HepG2 (cell line): ENCODE data around the gene NOP14. TPM values are rescaled to one million over a fixed set of nuclear protein-coding genes. Genes with fewer than 3 reads are reported as not detected.

Experiments
- BORCS8-MEF2B ChIP-seq: sonication (generic); formaldehyde crosslinking; IDR thresholded peaks from 2 replicates; pipeline ENCODE4 v1.8.0; 2022; ENCODE audit warnings: mild to moderate bottlenecking, missing genetic modification reagents
- CAMTA2 ChIP-seq: sonication (generic); formaldehyde crosslinking; IDR thresholded peaks from 2 replicates; pipeline ENCODE4 v1.4.0; 2020; ENCODE audit warnings: mild to moderate bottlenecking, missing genetic modification reagents, borderline replicate concordance
- DMAP1 ChIP-seq: IDR thresholded peaks from 2 replicates; pipeline ENCODE4 v1.6.1; 2016
- HMGA1 ChIP-seq: sonication (generic); formaldehyde crosslinking; conservative IDR thresholded peaks from 2 replicates; pipeline ENCODE4 v1.4.0; 2020; ENCODE audit warnings: missing genetic modification reagents
- HOXA7 ChIP-seq: sonication (generic); formaldehyde crosslinking; IDR thresholded peaks from 2 replicates; pipeline ENCODE4 v1.8.1; 2022; ENCODE audit warnings: mild to moderate bottlenecking, missing genetic modification reagents, moderate library complexity
- HOXD1 ChIP-seq: sonication (generic); formaldehyde crosslinking; IDR thresholded peaks from 2 replicates; pipeline ENCODE4 v1.5.0; 2020; ENCODE audit warnings: missing genetic modification reagents
- KDM5A ChIP-seq: fragments of 200-600 bp; sonication (generic); IDR thresholded peaks from 2 replicates; pipeline ENCODE4 v1.7.0; 2018; ENCODE audit warnings: antibody characterized with exemption, mild to moderate bottlenecking, low read length, borderline replicate concordance
- MBNL3 ChIP-seq: fragments of 250-450 bp; sonication (Bioruptor Pico); conservative IDR thresholded peaks from 2 replicates; pipeline ENCODE4 v1.8.0; 2022; ENCODE audit warnings: mild to moderate bottlenecking, inconsistent platforms
- MTF1 ChIP-seq: sonication (generic); formaldehyde crosslinking; IDR thresholded peaks from 2 replicates; pipeline ENCODE4 v1.5.0; 2020; ENCODE audit warnings: missing genetic modification reagents
- MYNN ChIP-seq: sonication (generic); formaldehyde crosslinking; IDR thresholded peaks from 2 replicates; pipeline ENCODE4 v1.4.0; 2020; ENCODE audit warnings: mild to moderate bottlenecking, low read depth, missing genetic modification reagents
- RFXAP ChIP-seq: sonication (generic); formaldehyde crosslinking; IDR thresholded peaks from 2 replicates; pipeline ENCODE4 v1.4.0; 2020; ENCODE audit warnings: missing genetic modification reagents, borderline replicate concordance
- SALL2 ChIP-seq: sonication (generic); formaldehyde crosslinking; IDR thresholded peaks from 2 replicates; pipeline ENCODE4 v1.8.1; 2023; ENCODE audit warnings: mild to moderate bottlenecking, missing genetic modification reagents, inconsistent platforms
- TRIM24 ChIP-seq: sonication (generic); formaldehyde crosslinking; IDR thresholded peaks from 2 replicates; pipeline ENCODE4 v1.8.0; 2022; ENCODE audit warnings: mild to moderate bottlenecking, missing genetic modification reagents
- XRCC5 ChIP-seq: fragments of 200-400 bp; formaldehyde crosslinking; optimal IDR thresholded peaks from 2 replicates; pipeline ENCODE3; 2017; ENCODE audit warnings: mild to moderate bottlenecking, low read length
- YEATS4 ChIP-seq: sonication (generic); formaldehyde crosslinking; IDR thresholded peaks from 2 replicates; pipeline ENCODE4 v1.4.0; 2020; ENCODE audit warnings: missing genetic modification reagents, borderline replicate concordance
- ZFP36L2 ChIP-seq: sonication (generic); formaldehyde crosslinking; IDR thresholded peaks from 2 replicates; pipeline ENCODE4 v1.4.0; 2020; ENCODE audit warnings: missing genetic modification reagents
- ZNF282 ChIP-seq: fragments of 450-650 bp; IDR thresholded peaks from 2 replicates; pipeline ENCODE4 v1.6.1; 2018; ENCODE audit not compliant: partially characterized antibody
- ZNF367 ChIP-seq: sonication (generic); formaldehyde crosslinking; IDR thresholded peaks from 2 replicates; pipeline ENCODE4 v1.4.0; 2020; ENCODE audit warnings: missing genetic modification reagents, borderline replicate concordance
- ZNF572 ChIP-seq: sonication (generic); formaldehyde crosslinking; IDR thresholded peaks from 2 replicates; pipeline ENCODE4 v1.5.1; 2020; ENCODE audit warnings: mild to moderate bottlenecking, missing genetic modification reagents
- ZNF879 ChIP-seq: sonication (generic); formaldehyde crosslinking; IDR thresholded peaks from 2 replicates; pipeline ENCODE4 v1.8.1; 2023; ENCODE audit warnings: missing genetic modification reagents
- polyA plus RNA-seq, 8 experiments: library from polyadenylated mRNA; depleted of rRNA in 3 of 8; stranded (reverse) in 7 of 8; unstranded in 1 of 8; fragments of >200 nt; fragmentation: Illumina TruSeq in 4 of 8; extraction: Trizol in 4 of 8; gene quantifications; 2 replicates each; pipeline versions ENCODE4 v1.2.1 to v1.2.3, GENCODE V29; 2011 to 2016; ENCODE audit warnings: low read depth in 4 of 8, missing spikeins in 1 of 8, mixed read lengths in 1 of 8; ENCODE audit not compliant: insufficient read depth in 1 of 8
- total RNA-seq, 5 experiments: library from RNA; depleted of rRNA; stranded (reverse); fragments of >200 nt; fragmentation: Illumina TruSeq; extraction: Trizol; gene quantifications; 2 replicates each; pipeline ENCODE4 v1.2.3, GENCODE V29; 2016; ENCODE audit warnings: low read depth in 1 of 5
- TF ChIP-seq, protein P1 (sequence below): sonication (generic); formaldehyde crosslinking; IDR thresholded peaks from 2 replicates; pipeline ENCODE4 v1.5.1; 2020; ENCODE audit warnings: missing genetic modification reagents, mild to moderate bottlenecking, borderline replicate concordance
- TF ChIP-seq, protein P2 (sequence below): sonication (generic); formaldehyde crosslinking; IDR thresholded peaks from 2 replicates; pipeline ENCODE4 v1.8.0; 2022; ENCODE audit warnings: mild to moderate bottlenecking, missing genetic modification reagents, borderline replicate concordance
- TF ChIP-seq, protein P3 (sequence below), 2 experiments: sonication (generic) in 1 of 2; formaldehyde crosslinking in 1 of 2; IDR thresholded peaks; 2 replicates each; pipeline versions ENCODE4 v1.4.0 to v1.6.1; 2018 to 2020; ENCODE audit warnings: missing genetic modification reagents in 2 of 2, borderline replicate concordance in 1 of 2, low read depth in 1 of 2, mild to moderate bottlenecking in 1 of 2, missing biosample characterization in 1 of 2

Gene NOP14
- total and polyA plus RNA-seq, 2 of the 13 experiments (the other 11 are each of a cell fraction or from before 2014, with no cell fraction given), result 6.9 to 47.9 TPM

DNA sequence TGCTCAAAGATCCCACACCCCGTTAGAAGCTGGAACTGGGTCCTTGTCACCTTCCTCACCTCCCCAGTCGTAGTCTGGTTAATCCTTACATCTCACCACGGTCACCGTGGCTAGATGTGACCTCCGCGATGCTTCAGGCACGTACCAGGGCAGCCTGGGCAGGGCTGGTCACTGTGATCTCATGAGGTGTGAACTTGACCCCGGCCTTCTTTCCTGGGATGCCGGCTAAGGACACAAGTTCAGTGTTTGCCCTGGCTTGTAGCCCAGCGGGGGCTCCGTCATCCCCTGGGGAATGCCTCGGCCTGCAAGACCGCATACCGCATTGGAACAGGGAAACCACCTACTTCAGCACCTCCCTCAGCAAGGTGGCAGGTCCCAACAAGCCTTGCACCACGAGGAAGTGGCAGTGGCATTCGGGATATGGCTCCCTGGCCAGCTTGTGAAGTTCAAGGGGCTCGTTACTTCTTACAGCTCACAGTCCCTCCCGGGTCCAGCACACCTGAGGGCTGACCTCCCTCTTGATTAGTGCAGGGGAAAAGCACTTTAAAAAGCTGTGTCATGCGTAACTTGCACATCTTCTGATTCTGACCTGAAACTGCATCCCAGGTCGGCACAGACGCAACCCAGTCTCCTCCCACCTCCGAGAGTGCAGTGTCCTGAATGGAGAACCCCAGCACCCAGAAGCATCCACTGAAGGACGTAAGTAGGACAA is 25.9 kb downstream of the NOP14 start (continued):
- TF ChIP-seq, protein P1, sequence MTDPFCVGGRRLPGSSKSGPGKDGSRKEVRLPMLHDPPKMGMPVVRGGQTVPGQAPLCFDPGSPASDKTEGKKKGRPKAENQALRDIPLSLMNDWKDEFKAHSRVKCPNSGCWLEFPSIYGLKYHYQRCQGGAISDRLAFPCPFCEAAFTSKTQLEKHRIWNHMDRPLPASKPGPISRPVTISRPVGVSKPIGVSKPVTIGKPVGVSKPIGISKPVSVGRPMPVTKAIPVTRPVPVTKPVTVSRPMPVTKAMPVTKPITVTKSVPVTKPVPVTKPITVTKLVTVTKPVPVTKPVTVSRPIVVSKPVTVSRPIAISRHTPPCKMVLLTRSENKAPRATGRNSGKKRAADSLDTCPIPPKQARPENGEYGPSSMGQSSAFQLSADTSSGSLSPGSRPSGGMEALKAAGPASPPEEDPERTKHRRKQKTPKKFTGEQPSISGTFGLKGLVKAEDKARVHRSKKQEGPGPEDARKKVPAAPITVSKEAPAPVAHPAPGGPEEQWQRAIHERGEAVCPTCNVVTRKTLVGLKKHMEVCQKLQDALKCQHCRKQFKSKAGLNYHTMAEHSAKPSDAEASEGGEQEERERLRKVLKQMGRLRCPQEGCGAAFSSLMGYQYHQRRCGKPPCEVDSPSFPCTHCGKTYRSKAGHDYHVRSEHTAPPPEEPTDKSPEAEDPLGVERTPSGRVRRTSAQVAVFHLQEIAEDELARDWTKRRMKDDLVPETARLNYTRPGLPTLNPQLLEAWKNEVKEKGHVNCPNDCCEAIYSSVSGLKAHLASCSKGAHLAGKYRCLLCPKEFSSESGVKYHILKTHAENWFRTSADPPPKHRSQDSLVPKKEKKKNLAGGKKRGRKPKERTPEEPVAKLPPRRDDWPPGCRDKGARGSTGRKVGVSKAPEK (CRISPR knock-in tag), result no peak
- TF ChIP-seq, protein P2, sequence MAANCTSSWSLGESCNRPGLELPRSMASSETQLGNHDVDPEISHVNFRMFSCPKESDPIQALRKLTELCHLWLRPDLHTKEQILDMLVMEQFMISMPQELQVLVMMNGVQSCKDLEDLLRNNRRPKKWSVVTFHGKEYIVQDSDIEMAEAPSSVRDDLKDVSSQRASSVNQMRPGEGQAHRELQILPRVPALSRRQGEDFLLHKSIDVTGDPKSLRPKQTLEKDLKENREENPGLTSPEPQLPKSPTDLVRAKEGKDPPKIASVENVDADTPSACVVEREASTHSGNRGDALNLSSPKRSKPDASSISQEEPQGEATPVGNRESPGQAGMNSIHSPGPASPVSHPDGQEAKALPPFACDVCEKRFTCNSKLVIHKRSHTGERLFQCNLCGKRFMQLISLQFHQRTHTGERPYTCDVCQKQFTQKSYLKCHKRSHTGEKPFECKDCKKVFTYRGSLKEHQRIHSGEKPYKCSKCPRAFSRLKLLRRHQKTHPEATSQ (CRISPR knock-in tag), result peak; percentile 79; the same call in 1 of the 2 replicates
- TF ChIP-seq ZNF282, result no peak
- peak; percentile 39; the same call in 1 of the 2 replicates for TF ChIP-seq YEATS4 (CRISPR knock-in tag)
- no peak for TF ChIP-seq DMAP1 (CRISPR knock-in tag)
- TF ChIP-seq ZNF879, result no peak
- no peak for TF ChIP-seq KDM5A
- TF ChIP-seq XRCC5, result peak; percentile 69
- 0 out of 2 replicates have a peak, but pooled peaks have one; percentile 71 for TF ChIP-seq SALL2 (CRISPR knock-in tag)
- TF ChIP-seq ZNF572 (CRISPR knock-in tag), result 0 out of 2 replicates have a peak, but pooled peaks have one; percentile 18
- no peak for TF ChIP-seq HMGA1 (CRISPR knock-in tag)
- peak; percentile 83 for TF ChIP-seq BORCS8-MEF2B
- TF ChIP-seq RFXAP (CRISPR knock-in tag), result 0 out of 2 replicates have a peak, but pooled peaks have one; percentile 50
- no peak for TF ChIP-seq ZNF367 (CRISPR knock-in tag)
- TF ChIP-seq ZFP36L2 (CRISPR knock-in tag), result no peak
- TF ChIP-seq MYNN, result no peak
- no peak for TF ChIP-seq MTF1 (CRISPR knock-in tag)
- TF ChIP-seq CAMTA2 (CRISPR knock-in tag), result no peak
- no peak for TF ChIP-seq MBNL3 (CRISPR knock-in tag)
- TF ChIP-seq, protein P3, sequence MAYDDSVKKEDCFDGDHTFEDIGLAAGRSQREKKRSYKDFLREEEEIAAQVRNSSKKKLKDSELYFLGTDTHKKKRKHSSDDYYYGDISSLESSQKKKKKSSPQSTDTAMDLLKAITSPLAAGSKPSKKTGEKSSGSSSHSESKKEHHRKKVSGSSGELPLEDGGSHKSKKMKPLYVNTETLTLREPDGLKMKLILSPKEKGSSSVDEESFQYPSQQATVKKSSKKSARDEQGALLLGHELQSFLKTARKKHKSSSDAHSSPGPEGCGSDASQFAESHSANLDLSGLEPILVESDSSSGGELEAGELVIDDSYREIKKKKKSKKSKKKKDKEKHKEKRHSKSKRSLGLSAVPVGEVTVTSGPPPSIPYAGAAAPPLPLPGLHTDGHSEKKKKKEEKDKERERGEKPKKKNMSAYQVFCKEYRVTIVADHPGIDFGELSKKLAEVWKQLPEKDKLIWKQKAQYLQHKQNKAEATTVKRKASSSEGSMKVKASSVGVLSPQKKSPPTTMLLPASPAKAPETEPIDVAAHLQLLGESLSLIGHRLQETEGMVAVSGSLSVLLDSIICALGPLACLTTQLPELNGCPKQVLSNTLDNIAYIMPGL (CRISPR knock-in tag; IDR thresholded peaks at IDR 0.05; ENCODE audit: borderline replicate concordance in 1 of 2, low read depth in 1 of 2), result peak; percentile 50 to 67; a peak in 2 of 4 replicates
- no peak for TF ChIP-seq HOXA7
- TF ChIP-seq TRIM24, result 0 out of 2 replicates have a peak, but pooled peaks have one; percentile 49
- 0 out of 2 replicates have a peak, but pooled peaks have one; percentile 29 for TF ChIP-seq HOXD1
